Measurements from ENCODE around the gene TMEM184B. TPM values are rescaled to one million over a fixed set of nuclear protein-coding genes. Genes with fewer than 3 reads are reported as not detected.
A peak's percentile ranks its signal among the peaks of the same experiment; 100 is the strongest.

TMEM184B gene
- 10 to 100 TPM; 14.6 to 38.5 (median 20.4) TPM for total RNA-seq

DNA sequence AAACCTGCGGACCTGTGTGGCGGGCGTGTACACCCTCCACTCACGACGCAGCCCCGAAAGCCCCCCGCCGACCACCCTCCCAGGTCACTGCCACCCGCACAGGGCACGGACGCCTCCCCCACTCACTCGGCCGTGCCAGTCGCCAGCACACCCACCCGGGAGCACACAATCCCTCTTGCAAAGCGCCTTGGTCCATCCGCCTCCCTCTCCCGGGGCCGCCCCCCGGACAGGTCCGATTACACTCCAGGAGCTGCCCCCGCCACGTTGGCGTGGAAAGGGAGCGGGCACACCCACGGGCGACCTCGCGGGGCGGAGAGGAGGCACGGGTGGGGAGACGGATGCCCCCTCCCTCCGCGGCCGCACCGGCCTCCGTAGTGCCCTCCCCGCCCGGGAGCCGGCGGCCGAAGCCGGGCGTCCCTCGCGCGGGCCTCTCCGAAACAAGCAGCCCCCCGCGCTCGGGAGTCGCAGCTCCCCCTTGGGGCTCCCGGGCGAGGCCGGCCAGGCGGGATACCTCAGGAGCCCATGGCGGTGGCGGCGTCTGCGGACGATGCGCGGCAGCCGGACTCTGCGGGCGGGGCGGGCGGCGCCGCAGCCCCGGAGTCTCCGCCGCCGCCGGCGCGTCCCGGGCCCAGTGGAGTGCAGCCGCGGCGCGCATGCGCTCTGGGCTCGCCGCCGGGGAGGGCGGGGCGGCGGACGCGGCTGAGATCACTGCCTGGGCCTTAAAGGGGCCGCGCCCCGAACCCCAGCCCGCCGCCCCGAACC, at the start of gene TMEM184B:
Gene TMEM184B, minus strand, starts transcription at position 638 of the 762 bp plus-strand sequence. CDS start 25,049 bp downstream, outside the sequence.
- in situ Hi-C loops (cut with MboI; ENCODE audit: low pct_unique_long_range_greater_than_20kb in 2 of 9, low sequenced_read_pairs in 9 of 9, unreplicated experiment in 9 of 9): no loop called here

GRCh38 chr22:38320605-38321402, 48.0 kb upstream of the TMEM184B start:
- in situ Hi-C loops (cut with MboI; ENCODE audit: low pct_unique_long_range_greater_than_20kb in 2 of 9, low sequenced_read_pairs in 9 of 9, unreplicated experiment in 9 of 9): no loop called here
- Histone ChIP-seq H3K4me3 (no peak overlapping the region), H3K27ac (no peak overlapping the region), H3K4me1 (replicated peaks in 1 of 2) (peaks cover 10 to 13% of the 10 kb centered on the region in 2 donors)
- WGBS, 10 experiments: 82 to 96% (median 88%) methylated on average over 4 to 7 of the region's 11 CpGs; no CpG with 5 or more reads in 4 of the 10 experiments
- ATAC-seq (replicated peaks in 6 of 8): no peak

More for the DNA sequence above, at the start of gene TMEM184B:
- Histone ChIP-seq H3K4me3 (peak within 1 kb of the TSS; percentile 60 to 89 (median 85)), H3K27ac (peak within 1 kb of the TSS; percentile 84 to 85), H3K4me1 (replicated peaks in 1 of 2) (peaks cover 6% of the 10 kb centered on the region in 2 donors)
- WGBS, 10 experiments: no CpG with 5 or more reads among the region's 97 CpGs
- ATAC-seq (replicated peaks in 6 of 8): peak; percentile 86 to 94 (median 91)

GRCh38 chr22:38318792-38319773, 46.3 kb upstream of the TMEM184B start:
- Histone ChIP-seq H3K4me3 (no peak overlapping the region), H3K27ac (no peak overlapping the region), H3K4me1 (replicated peaks in 1 of 2) (peaks cover 17 to 27% of the 10 kb centered on the region in 2 donors)
- in situ Hi-C loops (cut with MboI; ENCODE audit: low pct_unique_long_range_greater_than_20kb in 2 of 9, low sequenced_read_pairs in 9 of 9, unreplicated experiment in 9 of 9): no loop called here
- 79 to 100% (median 93%) methylated on average over 1 to 7 of the region's 14 CpGs; no CpG with 5 or more reads in 3 of the 10 experiments for WGBS, 10 experiments
- ATAC-seq (replicated peaks in 6 of 8): no peak

DNA sequence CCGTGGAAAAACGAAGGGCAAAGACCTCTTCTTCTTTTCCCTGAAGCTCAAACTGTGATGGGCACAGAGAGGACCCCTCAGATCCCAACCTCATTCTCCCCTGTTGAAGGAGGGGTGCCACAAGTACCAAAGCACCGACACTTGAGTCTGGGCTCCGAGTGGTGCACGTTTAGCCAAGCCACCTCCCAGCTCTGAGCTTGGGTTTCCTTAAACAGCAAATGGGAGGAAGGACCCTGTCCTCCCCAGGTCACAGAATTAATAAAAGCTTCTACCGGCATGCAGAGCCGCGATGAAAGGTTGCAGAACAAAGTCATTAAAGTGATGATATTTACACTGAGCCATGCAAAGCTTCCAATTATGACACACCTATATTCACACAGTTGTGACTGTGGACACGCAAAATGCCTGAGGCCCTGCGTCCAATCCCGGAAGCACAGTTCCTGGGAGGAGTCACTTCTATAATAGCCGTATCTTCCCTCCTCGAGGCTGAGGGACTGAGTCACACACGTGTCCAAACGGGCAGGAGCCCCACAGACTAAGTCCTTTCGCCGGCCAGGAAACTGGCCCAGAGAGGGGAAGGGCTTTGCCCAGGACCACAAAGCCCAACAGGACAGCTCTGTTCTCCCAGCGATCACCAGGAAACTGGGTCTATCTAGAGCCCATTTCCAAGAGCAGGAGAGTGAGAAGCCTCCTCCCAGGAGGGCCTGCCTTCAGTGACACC, 45.3 kb upstream of the TMEM184B start:
- H3K4me3 ChIP-seq: peak overlapping the region in 3 of 5 donors; percentile 89 to 96 (median 95)
- H3K4me1 ChIP-seq (replicated peaks in 1 of 2): peaks cover 22 to 36% of the 10 kb centered on the region in 2 donors
- ATAC-seq (replicated peaks in 6 of 8): peak; percentile 28 to 75 (median 54)
- WGBS, 10 experiments: 0 to 56% (median 7%) methylated on average over 2 to 15 of the region's 18 CpGs; no CpG with 5 or more reads in 1 of the 10 experiments
- peak overlapping the region; percentile 93 to 95 for H3K27ac ChIP-seq
- in situ Hi-C loops (cut with MboI; ENCODE audit: low pct_unique_long_range_greater_than_20kb in 2 of 9, low sequenced_read_pairs in 9 of 9, unreplicated experiment in 9 of 9): no loop called here

- WGBS, 10 experiments: 20 to 60% methylated on average over 1 to 3 of the region's 98 CpGs; no CpG with 5 or more reads in 8 of the 10 experiments
- Histone ChIP-seq H3K27ac (peak within 1 kb of the TSS; percentile 93 to 95), H3K4me1 (replicated peaks in 1 of 2) (peaks cover 22 to 36% of the 10 kb centered on the region in 2 donors), H3K4me3 (peak within 1 kb of the TSS; percentile 89 to 97 (median 96))
- in situ Hi-C loops (cut with MboI; ENCODE audit: low pct_unique_long_range_greater_than_20kb in 2 of 9, low sequenced_read_pairs in 9 of 9, unreplicated experiment in 9 of 9): no loop called here
- peak; percentile 11 to 74 (median 66) for ATAC-seq (replicated peaks in 6 of 8)
Observed at GRCh38 chr22:38317122-38317994, 44.5 kb upstream of the TMEM184B start, which contains the start of gene CSNK1E. TSS of gene CSNK1E (minus strand) at chr22:38317433. CDS start at chr22:38314157, 3,276 bp downstream.

DNA sequence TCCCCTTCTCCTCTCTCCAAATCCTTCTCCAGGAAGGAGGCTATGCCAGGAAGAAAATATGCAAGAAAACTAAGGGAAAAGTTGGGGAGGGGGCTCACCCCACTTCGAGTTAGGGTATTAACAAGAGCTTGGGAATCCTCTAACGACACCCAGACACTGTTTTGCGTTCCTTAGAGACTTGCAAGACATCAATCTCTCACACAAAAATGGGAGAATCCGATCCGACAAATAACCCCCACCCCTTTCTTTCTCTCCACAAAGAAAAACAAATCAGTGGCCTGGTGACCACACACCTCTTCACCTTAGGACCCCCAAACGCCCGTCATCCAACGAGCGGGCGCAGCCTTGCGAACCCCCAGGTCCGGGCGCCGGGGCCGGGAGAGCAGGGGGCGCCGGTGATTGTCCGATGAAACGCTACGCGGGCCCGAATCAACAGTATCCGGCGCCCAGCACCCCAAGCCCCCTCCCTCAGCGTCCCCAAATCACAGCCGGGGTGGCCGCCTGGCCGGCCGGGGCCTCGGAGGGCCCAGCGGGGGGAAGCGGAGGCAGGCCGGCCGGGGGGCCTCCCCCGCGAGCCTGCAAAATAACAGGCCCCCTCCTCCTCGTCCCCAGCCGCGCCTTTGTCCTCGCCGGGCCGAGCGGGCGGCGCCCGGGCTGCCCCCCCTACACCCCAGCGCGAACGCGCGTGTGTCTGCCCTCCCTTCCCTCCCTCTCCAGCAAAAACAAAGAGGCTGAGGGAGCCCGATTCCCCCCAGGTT, 43.7 kb upstream of the TMEM184B start:
- 0 to 5% (median 0%) methylated on average over 1 to 11 of the region's 52 CpGs for WGBS, 10 experiments
- in situ Hi-C loops (cut with MboI; ENCODE audit: low pct_unique_long_range_greater_than_20kb in 2 of 9, low sequenced_read_pairs in 9 of 9, unreplicated experiment in 9 of 9): no loop called here

DNA sequence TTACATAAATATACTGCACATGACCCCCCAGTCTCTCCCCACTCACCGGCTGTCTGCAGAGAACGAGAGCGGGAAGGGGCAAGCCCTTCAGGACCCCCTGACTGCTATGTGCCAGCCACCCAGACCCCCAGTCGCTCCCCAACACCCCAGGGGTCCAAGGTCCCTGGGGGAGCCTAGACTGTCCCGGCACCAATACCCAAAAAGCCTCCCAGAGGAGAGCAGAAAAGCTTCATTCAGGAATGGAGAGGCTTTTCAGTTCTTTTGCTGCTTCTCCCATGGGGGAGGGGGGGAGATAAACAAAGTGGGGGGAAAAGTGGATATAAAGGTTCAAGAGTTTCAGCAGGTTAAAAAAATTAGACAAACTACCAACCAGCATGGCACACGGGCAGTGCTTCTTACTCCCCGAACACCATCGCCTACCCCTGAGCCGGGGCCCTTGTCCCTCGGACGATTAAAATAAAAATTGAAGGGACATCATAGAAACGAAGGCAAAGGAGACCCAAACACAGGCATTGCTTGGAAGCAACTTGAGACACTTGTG, 43.1 kb upstream of the TMEM184B start:
- WGBS, 10 experiments: 0 to 14% (median 0%) methylated on average over 1 to 8 of the region's 12 CpGs; no CpG with 5 or more reads in 1 of the 10 experiments
- H3K27ac ChIP-seq: peak overlapping the region in 1 of 2 donors; percentile 93
- ATAC-seq (replicated peaks in 6 of 8): no peak
- H3K4me3 ChIP-seq: peak overlapping the region; percentile 89 to 97 (median 96)
- in situ Hi-C loops (cut with MboI; ENCODE audit: low pct_unique_long_range_greater_than_20kb in 2 of 9, low sequenced_read_pairs in 9 of 9, unreplicated experiment in 9 of 9): no loop called here
- peaks cover 22 to 36% of the 10 kb centered on the region in 2 donors for H3K4me1 ChIP-seq (replicated peaks in 1 of 2)

More for the DNA sequence above, 43.7 kb upstream of the TMEM184B start:
- peaks cover 22 to 36% of the 10 kb centered on the region in 2 donors for H3K4me1 ChIP-seq (replicated peaks in 1 of 2)
- peak overlapping the region; percentile 93 to 95 for H3K27ac ChIP-seq
- peak; percentile 7 to 65 (median 53) for ATAC-seq (replicated peaks in 6 of 8)
- peak overlapping the region; percentile 89 to 97 (median 96) for H3K4me3 ChIP-seq

GRCh38 chr22:38314933-38315822, 42.4 kb upstream of the TMEM184B start:
- H3K4me3 ChIP-seq: peak overlapping the region; percentile 89 to 97 (median 96)
- in situ Hi-C loops (cut with MboI; ENCODE audit: low pct_unique_long_range_greater_than_20kb in 2 of 9, low sequenced_read_pairs in 9 of 9, unreplicated experiment in 9 of 9): no loop called here
- WGBS, 10 experiments: 0 to 48% (median 45%) methylated on average over 1 to 10 of the region's 21 CpGs; no CpG with 5 or more reads in 5 of the 10 experiments
- peaks cover 22 to 36% of the 10 kb centered on the region in 2 donors for H3K4me1 ChIP-seq (replicated peaks in 1 of 2)
- ATAC-seq (replicated peaks in 6 of 8): peak in 2 of 8 experiments; percentile 4 to 6
- H3K27ac ChIP-seq: peak overlapping the region in 1 of 2 donors; percentile 42

DNA sequence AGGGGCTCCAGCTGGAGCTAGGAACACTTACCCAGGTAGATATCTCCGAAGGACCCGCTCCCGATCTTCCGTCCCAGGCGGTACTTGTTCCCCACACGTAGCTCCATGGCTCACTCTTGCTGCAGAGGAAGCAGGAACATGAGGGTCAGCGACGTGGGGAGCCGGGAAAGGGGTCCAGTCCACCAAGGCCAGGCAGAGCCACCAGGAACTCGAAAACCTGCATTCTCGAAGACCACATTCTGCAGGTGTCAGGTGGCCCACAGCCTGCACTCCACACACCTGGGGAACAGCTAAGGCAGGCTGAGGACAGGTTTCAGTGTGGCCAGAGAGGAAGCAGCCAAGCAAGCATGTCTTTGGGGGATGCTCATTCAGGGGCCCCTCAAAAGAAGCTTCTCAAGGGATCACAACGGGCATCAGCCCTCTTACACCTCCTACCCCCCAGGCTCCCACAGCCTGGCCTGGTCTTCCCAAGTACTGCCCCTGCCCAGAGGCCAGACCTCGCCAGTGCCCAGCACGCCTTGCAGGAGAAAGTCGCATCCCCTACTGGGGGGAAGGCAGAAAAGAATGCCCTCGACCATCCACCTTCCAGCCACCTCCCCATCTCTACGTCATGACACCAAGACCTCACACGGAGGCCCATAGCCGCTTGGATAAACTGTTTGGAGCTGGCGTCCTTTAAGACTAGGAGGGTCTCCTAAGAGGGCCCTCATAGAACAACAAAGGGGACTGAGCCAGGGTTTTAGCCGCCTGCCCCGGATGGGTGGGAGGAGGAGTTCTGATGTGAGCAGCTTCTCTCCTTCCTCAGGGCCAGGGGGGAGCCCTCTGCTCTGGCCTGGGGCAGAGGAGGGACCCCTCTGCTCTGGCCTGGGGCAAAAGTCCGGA, 41.5 kb upstream of the TMEM184B start:
- ATAC-seq (replicated peaks in 6 of 8): no peak
- WGBS, 10 experiments: 34 to 75% (median 60%) methylated on average over 2 to 9 of the region's 23 CpGs; no CpG with 5 or more reads in 7 of the 10 experiments
- Histone ChIP-seq H3K4me3 (peak overlapping the region; percentile 89 to 97 (median 96)), H3K4me1 (replicated peaks in 1 of 2) (peaks cover 22 to 36% of the 10 kb centered on the region in 2 donors), H3K27ac (peak overlapping the region in 1 of 2 donors; percentile 42)
- in situ Hi-C loops (cut with MboI; ENCODE audit: low pct_unique_long_range_greater_than_20kb in 2 of 9, low sequenced_read_pairs in 9 of 9, unreplicated experiment in 9 of 9): no loop called here

Measured in motor neuron (in vitro differentiated cells).